Lower lobe of right lung (tissue), 2 donors: ENCODE results near the gene PGAM1. TPM values are rescaled to one million over a fixed set of nuclear protein-coding genes. Genes with fewer than 3 reads are reported as not detected.
"Not testable (repeated sequence)": the region's sequence is repeated elsewhere in the genome, so short reads cannot be mapped to it uniquely, and the experiment has no call there.

Source experiments
- ATAC-seq, 2 donors: fragments of 200-7000 bp; cut with Tn5 transposase; one replicate each; pipeline ENCODE4 v1.9.1; 2020 to 2022; ENCODE audit warnings: mild to moderate bottlenecking in 2 of 2, moderate library complexity in 2 of 2
- DNase-seq: peaks from one replicate; pipeline ENCODE4 v3.0.0-alpha.2; 2020
- H3K27ac ChIP-seq: fragments of 200-600 bp; one replicate; pipeline ENCODE4 v1.8.0; 2022
- H3K27me3 ChIP-seq: fragments of 200-600 bp; one replicate; pipeline ENCODE4 v1.8.0; 2022; ENCODE audit warnings: low read depth
- H3K36me3 ChIP-seq: fragments of 200-600 bp; one replicate; pipeline ENCODE4 v1.8.0; 2022; ENCODE audit warnings: mild to moderate bottlenecking
- H3K4me1 ChIP-seq: fragments of 200-600 bp; one replicate; pipeline ENCODE4 v1.8.0; 2022
- H3K4me3 ChIP-seq: fragments of 200-600 bp; one replicate; pipeline ENCODE4 v1.8.0; 2022; ENCODE audit warnings: mild to moderate bottlenecking
- H3K9me3 ChIP-seq: fragments of 200-600 bp; one replicate; pipeline ENCODE4 v1.8.0; 2022
- CTCF ChIP-seq: fragments of 200-600 bp; IDR thresholded peaks from one replicate; pipeline ENCODE4 v1.8.0; 2022; ENCODE audit warnings: antibody characterized with exemption, mild to moderate bottlenecking
- intact Hi-C: fragments of 100-400 bp; cut with DNase I; formaldehyde crosslinking; loops from one replicate; pipeline ENCODE4 v1.11.0; 2022
- total RNA-seq: library from RNA; stranded (reverse); fragmentation: NEBNext Ultra II Directional; extraction: Animal tissue kit (Norgen Biotek cat#: 25700); gene quantifications from one replicate; pipeline ENCODE4 v1.2.1, GENCODE V29; 2021
- donor health status: DM: no; HTN: yes; CAD: no; lungs with severe emphysema.

The PGAM1 gene
- total RNA-seq, 1 donor from 2014 or later: 133 TPM

GRCh38 chr10:97468162-97468561 lies 42.2 kb downstream of the PGAM1 start:
- Histone ChIP-seq H3K36me3 (peaks cover 100% of the 10 kb centered on the region), H3K4me1 (peaks cover 33% of the 10 kb centered on the region), H3K4me3 (no peak overlapping the region), H3K27me3 (no peaks in the 10 kb centered on the region), H3K27ac (peak overlapping the region; percentile 80), H3K9me3 (no peaks in the 10 kb centered on the region)
- ATAC-seq (no peak), DNase-seq (no peak)
- intact Hi-C loops: loop anchor here (10.0 kb wide), 1 partner anchor 87 kb away; no protein-coding TSS in a partner anchor
- no peak for TF ChIP-seq CTCF

GRCh38 chr10:97468781-97469180 lies 42.8 kb downstream of the PGAM1 start:
- peaks cover 27% of the 10 kb centered on the region for H3K4me1 ChIP-seq
- peaks cover 100% of the 10 kb centered on the region for H3K36me3 ChIP-seq
- peak; percentile 82 for DNase-seq
- not testable (repeated sequence) for H3K27me3 ChIP-seq, H3K4me3 ChIP-seq, H3K9me3 ChIP-seq
- intact Hi-C loops: loop anchor here (10.0 kb wide), 1 partner anchor 86 kb away; no protein-coding TSS in a partner anchor
- ATAC-seq: peak; percentile 91 to 93
- H3K27ac ChIP-seq: peak overlapping the region; percentile 80

- Histone ChIP-seq H3K9me3 (no peaks in the 10 kb centered on the region), H3K4me1 (no peaks in the 10 kb centered on the region), H3K27ac (no peak overlapping the region), H3K27me3 (no peaks in the 10 kb centered on the region), H3K4me3 (no peak overlapping the region), H3K36me3 (peaks cover 97% of the 10 kb centered on the region)
- no peak for DNase-seq
- intact Hi-C loops: no loop called here
- no peak for ATAC-seq
- no peak for TF ChIP-seq CTCF
Observed at GRCh38 chr10:97474918-97475317, 48.9 kb downstream of the PGAM1 start.

GRCh38 chr10:97475936-97476594 lies 50.1 kb downstream of the PGAM1 start:
- ATAC-seq (peak; percentile 89 to 90), DNase-seq (no peak)
- peak overlapping the region; percentile 33 for H3K27ac ChIP-seq
- H3K9me3 ChIP-seq: no peaks in the 10 kb centered on the region
- no peaks in the 10 kb centered on the region for H3K27me3 ChIP-seq
- no peak overlapping the region for H3K4me3 ChIP-seq
- peaks cover 97% of the 10 kb centered on the region for H3K36me3 ChIP-seq
- no peak for TF ChIP-seq CTCF
- peaks cover 10% of the 10 kb centered on the region for H3K4me1 ChIP-seq
- intact Hi-C loops: no loop called here

- peaks cover 20% of the 10 kb centered on the region for H3K4me1 ChIP-seq
- ATAC-seq: peak in 1 of 2 donors; percentile 27
- DNase-seq, intact Hi-C loops, H3K9me3 ChIP-seq, H3K27me3 ChIP-seq, H3K4me3 ChIP-seq, H3K27ac ChIP-seq: not testable (repeated sequence)
- peaks cover 88% of the 10 kb centered on the region for H3K36me3 ChIP-seq
Observed at GRCh38 chr10:97479410-97479809, 53.4 kb downstream of the PGAM1 start.

- no peak for TF ChIP-seq CTCF
- ATAC-seq: no peak
- DNase-seq: no peak
- H3K27me3 ChIP-seq: no peaks in the 10 kb centered on the region
- H3K4me3 ChIP-seq: no peak overlapping the region
- H3K36me3 ChIP-seq: peaks cover 85% of the 10 kb centered on the region
- no peak overlapping the region for H3K27ac ChIP-seq
- peaks cover 20% of the 10 kb centered on the region for H3K4me1 ChIP-seq
- intact Hi-C loops: no loop called here
- H3K9me3 ChIP-seq: no peaks in the 10 kb centered on the region
Observed at GRCh38 chr10:97479939-97480338, 53.9 kb downstream of the PGAM1 start.
